ENCODE data around the gene PEX10. TPM values are rescaled to one million over a fixed set of nuclear protein-coding genes. Genes with fewer than 3 reads are reported as not detected.

PEX10 gene
- total RNA-seq, 2 donors from 2014 or later, result 10.7 to 18.9 TPM

DNA sequence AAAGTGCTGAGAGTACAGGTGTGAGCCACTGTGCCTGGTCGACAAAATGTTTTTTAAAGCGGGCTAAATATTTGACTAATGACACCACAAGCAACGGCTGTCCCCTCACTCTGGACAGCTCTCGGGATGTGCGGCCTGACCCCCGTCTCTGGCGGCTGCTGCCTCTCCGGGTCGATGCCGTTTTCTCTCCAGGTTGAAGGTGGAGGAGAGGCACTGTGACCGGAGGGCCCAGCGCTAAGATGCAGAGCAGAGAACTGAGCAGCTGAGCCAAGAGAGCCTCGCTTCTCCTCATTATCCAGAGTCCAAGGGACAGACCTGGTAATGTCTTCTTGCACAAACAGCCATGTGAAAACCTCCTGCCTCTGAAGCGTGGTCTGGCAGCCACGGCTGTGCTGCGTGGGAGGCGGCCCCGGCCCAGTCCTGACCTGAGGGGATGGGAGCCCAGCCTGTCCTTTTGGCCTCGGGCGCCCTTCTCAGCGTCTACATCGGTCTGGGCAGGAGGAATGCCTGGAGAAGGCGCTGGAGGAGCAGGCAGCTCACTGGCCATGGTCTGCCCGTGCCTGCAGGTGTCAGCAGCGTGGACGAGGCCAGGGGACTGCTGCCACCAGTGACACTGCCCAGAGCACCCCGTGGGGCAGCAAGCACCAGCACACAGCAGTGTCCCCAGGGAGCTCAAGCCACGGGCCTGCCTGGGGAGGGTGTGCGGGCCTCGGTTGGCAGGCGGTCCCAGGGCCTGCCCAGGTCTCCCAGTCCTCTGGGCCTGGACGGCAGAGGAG is 31.4 kb downstream of the PEX10 start:
- H3K36me3 Mint-ChIP-seq, result no peaks in the 10 kb centered on the region
- no peaks in the 10 kb centered on the region for H3K9me3 Mint-ChIP-seq
- H3K4me3 Mint-ChIP-seq, result no peak overlapping the region
- peaks cover 0 to 3% of the 10 kb centered on the region in 2 donors for H3K4me1 Mint-ChIP-seq (ENCODE audit: low read depth in 2 of 2)
- ATAC-seq, result no peak
- no peak overlapping the region for H3K27ac Mint-ChIP-seq
- peak; percentile 56 for DNase-seq (ENCODE audit: low spot score)
- H3K27me3 Mint-ChIP-seq, result no peaks in the 10 kb centered on the region

DNA sequence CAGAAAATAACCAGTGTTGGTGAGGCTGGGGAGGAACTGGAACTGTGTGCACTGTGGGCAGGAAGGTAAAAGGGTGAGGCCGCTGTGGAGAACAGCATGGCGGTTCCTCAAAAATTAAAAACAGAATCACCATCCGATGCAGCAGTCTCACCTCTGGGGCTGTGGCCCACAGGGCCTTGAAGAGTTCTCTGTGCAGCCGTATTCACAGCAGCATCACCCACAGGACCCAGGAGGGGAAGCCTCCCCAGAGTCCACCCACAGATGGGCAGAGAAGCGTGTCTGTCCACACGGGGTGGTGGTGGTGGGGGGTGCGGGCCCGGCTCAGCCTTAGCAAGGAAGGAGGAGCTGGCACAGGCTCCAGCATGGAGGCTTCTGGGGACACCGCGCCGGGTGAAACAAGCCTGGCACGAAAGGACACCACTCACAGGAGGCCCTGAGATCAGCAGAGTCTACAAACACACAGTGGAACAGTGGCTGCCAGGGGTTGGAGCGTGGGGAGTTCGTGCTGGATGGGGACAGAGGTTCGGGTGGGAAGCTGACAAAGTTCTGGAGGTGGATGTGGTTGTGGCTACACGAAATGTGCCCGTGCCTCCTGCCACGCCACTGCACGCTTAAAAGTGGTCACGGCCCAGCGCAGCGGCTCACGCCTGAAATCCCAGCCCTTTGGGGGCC is 32.5 kb downstream of the PEX10 start:
- Mint-ChIP-seq H3K27me3 (no peaks in the 10 kb centered on the region), H3K27ac (peak overlapping the region in 1 of 2 donors; percentile 7), H3K4me3 (no peak overlapping the region), H3K9me3 (no peaks in the 10 kb centered on the region), H3K4me1 (ENCODE audit: low read depth in 2 of 2) (no peaks in the 10 kb centered on the region), H3K36me3 (no peaks in the 10 kb centered on the region)
- DNase-seq (ENCODE audit: low spot score) (peak; percentile 20), ATAC-seq (no peak)

- no peaks in the 10 kb centered on the region for H3K36me3 Mint-ChIP-seq
- H3K9me3 Mint-ChIP-seq, result no peaks in the 10 kb centered on the region
- no peaks in the 10 kb centered on the region for H3K27me3 Mint-ChIP-seq
- ATAC-seq (no peak), DNase-seq (ENCODE audit: low spot score) (peak; percentile 55)
- no peak overlapping the region for H3K4me3 Mint-ChIP-seq
- H3K4me1 Mint-ChIP-seq (ENCODE audit: low read depth in 2 of 2), result no peaks in the 10 kb centered on the region
- H3K27ac Mint-ChIP-seq, result peak overlapping the region in 1 of 2 donors; percentile 7
Observed at GRCh38 chr1:2378956-2379732, 33.2 kb downstream of the PEX10 start.

GRCh38 chr1:2378441-2378851 is 33.9 kb downstream of the PEX10 start:
- DNase-seq (ENCODE audit: low spot score) (peak; percentile 56), ATAC-seq (no peak)

GRCh38 chr1:2377751-2378440 is 34.5 kb downstream of the PEX10 start:
- DNase-seq (ENCODE audit: low spot score) (peak; percentile 49), ATAC-seq (no peak)
- no peaks in the 10 kb centered on the region for H3K36me3 Mint-ChIP-seq
- H3K27me3 Mint-ChIP-seq, result no peaks in the 10 kb centered on the region
- no peaks in the 10 kb centered on the region for H3K4me1 Mint-ChIP-seq (ENCODE audit: low read depth in 2 of 2)
- H3K9me3 Mint-ChIP-seq, result no peaks in the 10 kb centered on the region
- H3K27ac Mint-ChIP-seq, result no peak overlapping the region
- no peak overlapping the region for H3K4me3 Mint-ChIP-seq

More at GRCh38 chr1:2378441-2378851, 33.9 kb downstream of the PEX10 start:
- Mint-ChIP-seq H3K4me3 (no peak overlapping the region), H3K9me3 (no peaks in the 10 kb centered on the region), H3K27ac (no peak overlapping the region), H3K4me1 (ENCODE audit: low read depth in 2 of 2) (no peaks in the 10 kb centered on the region), H3K36me3 (no peaks in the 10 kb centered on the region), H3K27me3 (no peaks in the 10 kb centered on the region)

DNA sequence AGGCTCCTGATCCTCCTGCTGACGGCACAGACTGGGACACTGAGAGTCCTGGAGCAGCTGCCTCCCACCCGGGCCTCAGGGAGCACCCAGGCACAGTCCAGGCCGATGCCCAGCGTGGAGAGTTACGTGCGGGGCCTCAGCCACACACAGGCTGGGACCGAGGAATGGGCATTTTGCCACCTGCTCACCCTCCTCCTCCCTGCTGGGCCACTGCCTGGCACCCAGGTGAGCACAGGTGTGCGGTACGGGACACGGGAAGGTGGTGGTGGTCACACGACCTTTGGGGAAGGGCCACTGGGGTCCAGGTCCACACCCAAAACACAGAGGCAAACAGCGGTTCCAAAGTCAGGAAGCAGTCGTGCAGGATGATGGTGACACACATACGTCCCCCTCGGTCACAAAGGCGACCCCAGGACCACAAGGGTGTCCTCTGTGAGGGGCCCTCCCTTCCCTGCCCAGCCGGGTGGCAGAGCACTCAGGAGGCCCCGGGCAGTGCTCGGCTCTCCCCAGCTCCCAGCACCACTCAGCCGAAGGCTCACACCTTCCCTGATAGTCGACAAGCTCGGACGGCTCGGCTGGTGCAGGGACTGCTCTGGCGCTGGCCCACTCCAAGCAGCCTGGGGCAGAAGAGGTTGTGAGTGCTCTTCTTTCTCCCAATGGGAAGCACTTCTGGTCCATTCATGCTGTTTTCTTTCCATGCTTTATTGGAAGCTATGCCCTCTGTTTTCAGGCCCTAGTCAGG is 35.3 kb downstream of the PEX10 start:
- Mint-ChIP-seq H3K4me1 (ENCODE audit: low read depth in 2 of 2) (no peaks in the 10 kb centered on the region), H3K27ac (no peak overlapping the region), H3K9me3 (no peaks in the 10 kb centered on the region), H3K27me3 (no peaks in the 10 kb centered on the region), H3K4me3 (no peak overlapping the region), H3K36me3 (no peaks in the 10 kb centered on the region)
- ATAC-seq, result no peak
- peak; percentile 52 for DNase-seq (ENCODE audit: low spot score)

DNA sequence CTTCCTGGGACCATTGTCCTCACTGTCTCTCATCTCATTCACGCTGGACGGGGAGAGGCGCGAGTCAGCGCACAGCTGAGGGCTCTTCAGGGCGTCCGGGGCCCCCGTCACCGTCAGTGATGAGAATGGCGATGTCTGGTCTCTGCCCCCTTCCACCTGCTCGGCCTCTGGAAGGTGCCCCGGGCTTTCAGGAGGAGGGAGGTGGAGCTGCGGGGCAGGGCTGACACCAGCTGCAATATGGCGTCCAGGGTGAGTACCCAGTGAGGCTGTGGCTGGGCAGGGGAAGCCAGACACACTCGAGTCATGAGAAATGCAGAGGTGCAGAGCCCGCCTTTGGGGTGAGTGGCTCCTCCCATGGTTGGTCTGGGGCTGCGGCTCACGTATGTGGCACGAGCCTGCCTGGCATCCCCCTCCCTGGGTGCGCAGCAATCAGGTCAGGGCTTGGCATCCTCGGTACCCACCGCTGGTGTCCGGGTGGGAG is 36.1 kb downstream of the PEX10 start:
- no peak for ATAC-seq
- Mint-ChIP-seq H3K4me1 (ENCODE audit: low read depth in 2 of 2) (no peaks in the 10 kb centered on the region), H3K27me3 (no peaks in the 10 kb centered on the region), H3K9me3 (no peaks in the 10 kb centered on the region), H3K36me3 (no peaks in the 10 kb centered on the region), H3K4me3 (no peak overlapping the region), H3K27ac (no peak overlapping the region)
- peak; percentile 40 for DNase-seq (ENCODE audit: low spot score)

DNA sequence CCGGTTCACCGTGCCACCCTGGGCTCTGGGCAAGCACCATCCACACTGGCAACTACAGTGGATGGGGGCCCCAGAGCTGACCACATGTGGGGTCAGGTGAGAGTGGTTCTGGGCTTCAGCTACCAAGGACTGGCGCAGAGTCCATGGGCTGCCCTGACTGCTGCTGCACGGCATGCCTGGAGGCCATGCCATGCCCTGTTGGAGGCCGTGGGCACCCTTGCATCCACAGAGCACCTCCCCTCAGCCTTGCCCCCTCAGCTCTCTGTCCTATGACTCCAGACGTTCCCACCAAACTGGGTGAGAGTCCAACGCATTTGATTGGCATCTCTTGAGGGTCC is 36.5 kb downstream of the PEX10 start:
- Mint-ChIP-seq H3K9me3 (no peaks in the 10 kb centered on the region), H3K4me3 (no peak overlapping the region), H3K27ac (no peak overlapping the region), H3K4me1 (ENCODE audit: low read depth in 2 of 2) (no peaks in the 10 kb centered on the region), H3K27me3 (no peaks in the 10 kb centered on the region), H3K36me3 (no peaks in the 10 kb centered on the region)
- DNase-seq (ENCODE audit: low spot score) (no peak), ATAC-seq (no peak)

DNA sequence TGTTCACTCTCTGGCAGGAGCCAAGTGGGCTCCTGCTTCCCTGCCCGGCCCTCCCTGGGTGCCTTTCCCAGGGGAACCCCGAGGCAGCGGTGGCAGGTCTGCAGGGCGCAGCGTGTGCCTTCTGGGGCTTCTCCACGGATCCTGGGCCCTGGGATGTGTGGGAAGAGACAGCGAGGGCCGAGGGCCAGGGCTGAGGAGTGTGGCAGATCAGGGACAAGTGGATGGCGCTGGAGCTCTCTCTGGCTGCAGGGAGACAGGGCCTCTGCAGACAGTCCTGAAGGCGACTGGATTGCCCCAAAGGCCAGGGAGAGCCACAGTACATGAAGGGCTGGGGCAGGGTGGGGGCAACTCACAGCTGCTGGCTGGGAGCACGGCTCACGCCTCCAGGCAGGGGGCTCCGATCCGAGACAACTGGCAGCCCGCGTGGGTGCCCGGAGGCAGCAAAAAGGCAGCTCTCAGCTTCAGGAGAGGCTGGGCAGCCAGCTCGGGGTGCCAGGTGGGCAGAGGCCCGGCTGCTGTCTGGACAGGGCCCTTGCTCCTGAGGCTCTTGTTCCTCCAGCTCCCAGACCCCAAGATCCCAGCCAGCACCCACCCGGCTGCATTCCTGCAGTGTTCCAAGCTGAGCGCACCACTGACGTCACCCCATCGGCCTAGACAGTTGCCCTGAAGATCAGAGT is 37.0 kb downstream of the PEX10 start:
- peak; percentile 57 for DNase-seq (ENCODE audit: low spot score)
- no peaks in the 10 kb centered on the region for H3K36me3 Mint-ChIP-seq
- H3K27ac Mint-ChIP-seq, result no peak overlapping the region
- no peak overlapping the region for H3K4me3 Mint-ChIP-seq
- no peaks in the 10 kb centered on the region for H3K27me3 Mint-ChIP-seq
- H3K4me1 Mint-ChIP-seq (ENCODE audit: low read depth in 2 of 2), result no peaks in the 10 kb centered on the region
- ATAC-seq, result no peak
- H3K9me3 Mint-ChIP-seq, result no peaks in the 10 kb centered on the region

DNA sequence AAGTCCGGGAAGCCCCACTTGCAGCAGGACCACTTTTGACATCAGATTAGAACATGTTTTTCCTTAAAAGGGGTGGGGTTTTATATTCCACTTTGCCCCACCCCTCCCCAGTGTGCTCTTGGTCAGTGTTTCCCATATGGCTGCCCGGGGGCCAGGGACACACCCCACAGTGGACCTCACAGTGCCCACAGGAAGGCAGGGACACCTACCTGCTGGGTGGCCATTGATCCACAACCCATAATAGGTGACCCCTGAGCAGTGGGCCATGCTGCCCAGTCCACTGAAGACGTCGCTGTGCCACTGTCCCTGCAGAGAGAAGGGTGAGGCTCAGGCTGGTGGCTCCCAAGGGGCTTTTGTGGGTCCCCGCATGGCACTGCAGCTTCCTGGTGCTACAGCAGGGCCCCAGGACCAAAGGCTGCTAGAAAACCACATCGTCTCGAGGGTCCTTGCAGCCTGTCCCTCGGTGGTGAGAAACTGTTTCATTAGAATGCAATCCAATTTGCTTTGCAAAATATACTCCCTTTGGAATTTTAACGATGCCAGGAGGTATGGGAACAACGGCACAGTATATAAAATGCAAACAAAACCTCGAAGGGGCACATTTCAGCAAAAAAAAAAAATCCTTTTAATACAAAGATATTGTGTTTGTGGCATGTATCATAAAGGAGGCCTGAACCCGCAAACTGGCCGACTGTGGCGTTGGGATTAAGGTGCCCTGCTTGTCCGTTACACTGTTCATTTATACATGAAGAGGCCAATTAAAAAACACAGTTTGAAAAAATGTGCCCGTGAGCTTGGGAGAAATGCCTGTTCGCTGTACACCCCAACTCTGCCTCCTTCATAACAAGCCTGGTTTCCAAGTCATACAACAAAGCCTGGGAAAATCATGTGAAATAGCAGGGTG is 37.9 kb downstream of the PEX10 start:
- Mint-ChIP-seq H3K4me1 (ENCODE audit: low read depth in 2 of 2) (no peaks in the 10 kb centered on the region), H3K36me3 (no peaks in the 10 kb centered on the region), H3K4me3 (no peak overlapping the region), H3K9me3 (no peaks in the 10 kb centered on the region), H3K27ac (no peak overlapping the region), H3K27me3 (no peaks in the 10 kb centered on the region)
- ATAC-seq (no peak), DNase-seq (ENCODE audit: low spot score) (peak; percentile 31)

GRCh38 chr1:2373551-2374251 is 38.7 kb downstream of the PEX10 start:
- Mint-ChIP-seq H3K27ac (no peak overlapping the region), H3K4me3 (no peak overlapping the region), H3K36me3 (no peaks in the 10 kb centered on the region), H3K27me3 (no peaks in the 10 kb centered on the region), H3K4me1 (ENCODE audit: low read depth in 2 of 2) (no peaks in the 10 kb centered on the region), H3K9me3 (no peaks in the 10 kb centered on the region)
- DNase-seq (ENCODE audit: low spot score) (peak; percentile 51), ATAC-seq (peak in 1 of 2 donors; percentile 8)
